ENCODE data around the gene ZNF469. TPM values are rescaled to one million over a fixed set of nuclear protein-coding genes. Genes with fewer than 3 reads are reported as not detected.
A peak's percentile ranks its signal among the peaks of the same experiment; 100 is the strongest.

The ZNF469 gene
- polyA plus RNA-seq, 3 donors, result 0.02 to 0.16 (median 0.10) TPM

DNA sequence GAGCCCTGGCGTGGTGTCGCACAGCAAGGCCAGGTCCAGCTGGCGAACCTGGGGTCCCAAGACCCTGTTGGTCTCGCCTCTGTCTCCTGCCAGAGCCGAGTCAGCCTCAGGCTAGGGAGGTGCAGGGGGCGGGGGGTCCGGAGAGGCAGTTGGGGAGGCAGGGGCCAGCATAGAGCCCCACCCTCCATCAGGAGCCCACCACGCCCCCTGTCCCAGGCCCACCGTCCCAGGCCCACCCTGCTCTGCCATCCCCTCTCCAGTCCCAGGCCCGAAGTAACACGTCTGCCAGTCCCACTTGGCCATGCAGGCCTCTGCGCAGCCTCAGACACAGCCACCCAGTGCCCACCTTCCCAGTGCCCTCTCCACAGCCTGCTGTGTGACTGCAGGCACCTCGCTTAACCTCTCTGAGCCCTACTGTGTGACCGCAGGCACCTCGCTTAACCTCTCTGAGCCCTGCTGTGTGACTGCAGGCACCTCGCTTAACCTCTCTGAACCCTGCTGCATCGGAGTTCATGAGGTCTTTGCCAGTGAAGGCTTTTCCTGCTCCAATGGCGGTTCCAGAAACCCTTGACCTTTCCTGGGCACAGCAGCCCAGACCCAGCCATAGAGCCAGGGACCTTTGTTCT lies 29.3 kb downstream of the ZNF469 start:
- TF ChIP-seq, protein P1, sequence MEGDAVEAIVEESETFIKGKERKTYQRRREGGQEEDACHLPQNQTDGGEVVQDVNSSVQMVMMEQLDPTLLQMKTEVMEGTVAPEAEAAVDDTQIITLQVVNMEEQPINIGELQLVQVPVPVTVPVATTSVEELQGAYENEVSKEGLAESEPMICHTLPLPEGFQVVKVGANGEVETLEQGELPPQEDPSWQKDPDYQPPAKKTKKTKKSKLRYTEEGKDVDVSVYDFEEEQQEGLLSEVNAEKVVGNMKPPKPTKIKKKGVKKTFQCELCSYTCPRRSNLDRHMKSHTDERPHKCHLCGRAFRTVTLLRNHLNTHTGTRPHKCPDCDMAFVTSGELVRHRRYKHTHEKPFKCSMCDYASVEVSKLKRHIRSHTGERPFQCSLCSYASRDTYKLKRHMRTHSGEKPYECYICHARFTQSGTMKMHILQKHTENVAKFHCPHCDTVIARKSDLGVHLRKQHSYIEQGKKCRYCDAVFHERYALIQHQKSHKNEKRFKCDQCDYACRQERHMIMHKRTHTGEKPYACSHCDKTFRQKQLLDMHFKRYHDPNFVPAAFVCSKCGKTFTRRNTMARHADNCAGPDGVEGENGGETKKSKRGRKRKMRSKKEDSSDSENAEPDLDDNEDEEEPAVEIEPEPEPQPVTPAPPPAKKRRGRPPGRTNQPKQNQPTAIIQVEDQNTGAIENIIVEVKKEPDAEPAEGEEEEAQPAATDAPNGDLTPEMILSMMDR (IDR thresholded peaks at IDR 0.05), result no peak
- no peaks in the 10 kb centered on the region for H3K27me3 ChIP-seq (ENCODE audit: control insufficient read depth in 2 of 2, insufficient read depth in 2 of 2, low read length in 2 of 2)
- H3K9me3 ChIP-seq (replicated peaks in 1 of 2; ENCODE audit: control insufficient read depth in 1 of 2, insufficient read depth in 1 of 2, low read length in 2 of 2), result no peaks in the 10 kb centered on the region
- no peak overlapping the region for H3K27ac ChIP-seq (ENCODE audit: low read depth in 1 of 2, low read length in 2 of 2)
- Mint-ChIP-seq H3K27ac (peak overlapping the region in 4 of 7 donors; percentile 30 to 67 (median 59)), H3K36me3 (peaks cover 0 to 3% of the 10 kb centered on the region in 2 donors), H3K27me3 (ENCODE audit: low read depth in 3 of 3) (peaks cover 0 to 3% (median 0%) of the 10 kb centered on the region in 3 donors), H3K4me1 (peaks cover 25% of the 10 kb centered on the region), H3K9me3 (peaks cover 0 to 3% (median 0%) of the 10 kb centered on the region in 7 donors), H3K4me3 (no peak overlapping the region)
- no peak overlapping the region for H3K9ac ChIP-seq (ENCODE audit: insufficient read depth, low read length, poor library complexity, severe bottlenecking)
- H3K4me3 ChIP-seq (replicated peaks in 1 of 3; ENCODE audit: low read depth in 2 of 3, low read length in 3 of 3), result no peak overlapping the region
- WGBS (ENCODE audit: insufficient coverage), result 97% methylated on average over 12 of the region's 18 CpGs
- H4K20me1 ChIP-seq (ENCODE audit: insufficient read depth, low read length), result no peaks in the 10 kb centered on the region
- H2AFZ ChIP-seq (ENCODE audit: insufficient read depth, low read depth, low read length, poor library complexity, severe bottlenecking), result no peak overlapping the region
- H3K79me2 ChIP-seq (ENCODE audit: insufficient read depth, low read length), result no peaks in the 10 kb centered on the region
- no peak for DNase-seq
- H3K4me2 ChIP-seq (replicated peaks; ENCODE audit: extremely low read depth, low read length, poor library complexity, severe bottlenecking), result no peak overlapping the region
- intact Hi-C loops (cut with micrococcal nuclease), result no loop called here
- H3K4me1 ChIP-seq (ENCODE audit: control insufficient read depth in 1 of 2, insufficient read depth in 2 of 2, low read length in 2 of 2), result peaks cover 18 to 19% of the 10 kb centered on the region in 2 donors
- H3K36me3 ChIP-seq (replicated peaks in 1 of 2; ENCODE audit: control insufficient read depth in 1 of 2, insufficient read depth in 2 of 2, low read length in 2 of 2), result no peaks in the 10 kb centered on the region

DNA sequence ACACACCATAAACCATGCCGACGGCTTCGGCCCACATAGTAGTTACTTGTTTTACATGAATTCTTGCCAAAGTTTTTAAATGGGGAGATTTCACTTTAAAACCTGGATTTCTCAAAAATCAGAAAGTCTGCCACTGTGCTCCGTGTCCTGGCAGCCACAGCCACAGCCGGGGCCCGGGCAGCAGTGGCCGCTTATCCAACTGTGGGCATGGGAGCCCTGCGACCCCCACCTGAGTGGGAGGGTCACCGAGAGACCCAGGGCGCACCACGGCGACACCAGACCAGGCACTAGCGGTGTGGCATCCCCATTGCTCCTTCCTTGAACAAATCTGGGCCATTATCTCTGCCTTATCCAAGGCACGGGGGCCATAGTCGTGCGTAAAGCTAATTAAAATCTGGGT lies 30.0 kb downstream of the ZNF469 start:
- no peak overlapping the region for H3K4me3 Mint-ChIP-seq
- Histone ChIP-seq H3K9me3 (replicated peaks in 1 of 2; ENCODE audit: control insufficient read depth in 1 of 2, insufficient read depth in 1 of 2, low read length in 2 of 2) (no peaks in the 10 kb centered on the region), H3K9ac (ENCODE audit: insufficient read depth, low read length, poor library complexity, severe bottlenecking) (no peak overlapping the region), H3K27me3 (ENCODE audit: control insufficient read depth in 2 of 2, insufficient read depth in 2 of 2, low read length in 2 of 2) (no peaks in the 10 kb centered on the region), H3K4me2 (replicated peaks; ENCODE audit: extremely low read depth, low read length, poor library complexity, severe bottlenecking) (no peak overlapping the region), H3K36me3 (replicated peaks in 1 of 2; ENCODE audit: control insufficient read depth in 1 of 2, insufficient read depth in 2 of 2, low read length in 2 of 2) (no peaks in the 10 kb centered on the region), H3K4me1 (ENCODE audit: control insufficient read depth in 1 of 2, insufficient read depth in 2 of 2, low read length in 2 of 2) (peaks cover 11 to 12% of the 10 kb centered on the region in 2 donors), H4K20me1 (ENCODE audit: insufficient read depth, low read length) (no peaks in the 10 kb centered on the region), H2AFZ (ENCODE audit: insufficient read depth, low read depth, low read length, poor library complexity, severe bottlenecking) (no peak overlapping the region), H3K4me3 (replicated peaks in 1 of 3; ENCODE audit: low read depth in 2 of 3, low read length in 3 of 3) (no peak overlapping the region), H3K27ac (ENCODE audit: low read depth in 1 of 2, low read length in 2 of 2) (no peak overlapping the region), H3K79me2 (ENCODE audit: insufficient read depth, low read length) (no peaks in the 10 kb centered on the region)
- peak overlapping the region in 3 of 7 donors; percentile 30 to 67 (median 63) for H3K27ac Mint-ChIP-seq
- intact Hi-C loops (cut with micrococcal nuclease), result no loop called here
- 93% methylated on average over 16 of the region's 16 CpGs for WGBS (ENCODE audit: insufficient coverage)
- peaks cover 0 to 3% (median 0%) of the 10 kb centered on the region in 3 donors for H3K27me3 Mint-ChIP-seq (ENCODE audit: low read depth in 3 of 3)
- H3K9me3 Mint-ChIP-seq, result peaks cover 0 to 3% (median 0%) of the 10 kb centered on the region in 7 donors
- peaks cover 0 to 3% of the 10 kb centered on the region in 2 donors for H3K36me3 Mint-ChIP-seq
- peaks cover 18% of the 10 kb centered on the region for H3K4me1 Mint-ChIP-seq
- no peak for DNase-seq
- TF ChIP-seq, protein P1 (IDR thresholded peaks at IDR 0.05), result no peak

Measured in CD14-positive monocyte (primary cell).